Epithelial cell of esophagus (primary cell): ENCODE data around the gene DHFR.

ENCODE experiments used
- DNase-seq: peaks from one replicate; pipeline ENCODE4 v3.0.0; 2010; ENCODE audit warnings: low read depth
- H3K4me3 ChIP-seq: 2 replicates; pipeline ENCODE4 v1.5.1; 2011; ENCODE audit warnings: mild to moderate bottlenecking, low read length, control low read depth
- CTCF ChIP-seq: IDR thresholded peaks from 2 replicates; pipeline ENCODE4 v1.5.1; 2011; ENCODE audit warnings: low read depth, mild to moderate bottlenecking, low read length, control low read depth, inconsistent platforms; ENCODE audit not compliant: insufficient read depth; ENCODE audit errors: missing control alignments

The DHFR gene

GRCh38 chr5:80634193-80634592 lies 20.6 kb downstream of the DHFR start:
- TF ChIP-seq CTCF: no peak
- no peak overlapping the region for H3K4me3 ChIP-seq
- DNase-seq: no peak

DNA sequence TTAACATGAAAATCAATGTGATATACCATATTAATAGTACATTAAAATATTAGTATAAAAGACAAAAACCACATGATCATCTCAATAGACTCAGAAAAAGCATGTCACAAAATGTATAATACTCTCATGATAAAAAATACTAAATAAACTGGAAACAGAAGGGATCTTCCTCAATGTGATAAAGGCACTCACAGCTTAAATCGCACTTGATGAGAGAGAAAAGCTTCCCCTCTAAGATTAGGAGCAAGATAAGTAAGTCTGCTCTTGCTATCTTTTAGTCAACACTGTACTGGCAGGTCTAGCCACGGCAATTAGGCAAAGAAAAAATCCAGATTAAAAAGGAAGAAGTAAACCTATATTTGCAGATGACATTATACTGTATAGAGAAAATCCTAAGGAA lies 22.1 kb downstream of the DHFR start:
- no peak overlapping the region for H3K4me3 ChIP-seq
- no peak for TF ChIP-seq CTCF
- no peak for DNase-seq

GRCh38 chr5:80631278-80632259 lies 23.2 kb downstream of the DHFR start:
- DNase-seq: no peak
- no peak for TF ChIP-seq CTCF
- no peak overlapping the region for H3K4me3 ChIP-seq

- DNase-seq: no peak
- TF ChIP-seq CTCF: no peak
- no peak overlapping the region for H3K4me3 ChIP-seq
Measured at GRCh38 chr5:80629281-80629680, 25.5 kb downstream of the DHFR start.

DNA sequence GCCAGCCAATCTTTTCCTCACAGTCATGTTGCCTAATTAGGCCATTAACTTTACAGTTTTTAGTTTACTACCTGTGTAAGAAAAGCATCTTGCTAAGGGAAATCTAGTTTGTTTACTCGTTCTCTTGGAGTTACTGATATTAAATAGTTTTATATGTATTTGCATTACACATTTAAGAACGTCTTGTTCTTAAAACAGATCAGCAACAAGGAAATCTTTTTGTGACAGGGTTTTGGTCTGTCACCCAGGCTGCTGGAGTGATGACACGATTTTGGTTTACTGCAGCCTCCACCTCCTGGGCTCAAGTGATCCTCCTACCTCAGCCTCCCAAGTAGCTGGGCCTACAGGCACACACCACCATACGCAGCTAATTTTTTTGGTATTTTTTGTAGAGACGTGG lies 29.6 kb downstream of the DHFR start:
- no peak for TF ChIP-seq CTCF
- H3K4me3 ChIP-seq: no peak overlapping the region
- DNase-seq: no peak

- no peak overlapping the region for H3K4me3 ChIP-seq
- DNase-seq: no peak
- no peak for TF ChIP-seq CTCF
Measured at GRCh38 chr5:80623999-80624398, 30.8 kb downstream of the DHFR start.

- DNase-seq: no peak
- H3K4me3 ChIP-seq: no peak overlapping the region
- TF ChIP-seq CTCF: no peak
Measured at GRCh38 chr5:80622756-80623155, 32.0 kb downstream of the DHFR start.
